Skeletal muscle satellite cell (primary cell): ENCODE measurements around the gene TSPO2.

Experiments
- H3K27me3 ChIP-seq: 2 replicates; pipeline ENCODE4 v1.7.0; 2013; ENCODE audit warnings: low read length; ENCODE audit not compliant: control insufficient read depth, insufficient read depth
- H3K36me3 ChIP-seq: 2 replicates; pipeline ENCODE4 v1.7.0; 2013; ENCODE audit warnings: mild to moderate bottlenecking, control low read depth, low read length; ENCODE audit not compliant: insufficient read depth
- H3K4me1 ChIP-seq: 2 replicates; pipeline ENCODE4 v1.7.0; 2013; ENCODE audit warnings: low read length; ENCODE audit not compliant: control insufficient read depth, insufficient read depth
- H3K4me2 ChIP-seq: 2 replicates; pipeline ENCODE4 v1.7.0; 2013; ENCODE audit warnings: mild to moderate bottlenecking, low read length
- H3K4me3 ChIP-seq: 2 replicates; pipeline ENCODE4 v1.7.0; 2013; ENCODE audit warnings: low read length
- H3K9ac ChIP-seq: 2 replicates; pipeline ENCODE4 v1.7.0; 2013; ENCODE audit warnings: mild to moderate bottlenecking, low read depth, low read length, moderate library complexity
- H3K9me3 ChIP-seq: replicated peaks from 2 replicates; pipeline ENCODE4 v1.7.0; 2013; ENCODE audit warnings: mild to moderate bottlenecking, control low read depth, low read length

The TSPO2 gene

DNA sequence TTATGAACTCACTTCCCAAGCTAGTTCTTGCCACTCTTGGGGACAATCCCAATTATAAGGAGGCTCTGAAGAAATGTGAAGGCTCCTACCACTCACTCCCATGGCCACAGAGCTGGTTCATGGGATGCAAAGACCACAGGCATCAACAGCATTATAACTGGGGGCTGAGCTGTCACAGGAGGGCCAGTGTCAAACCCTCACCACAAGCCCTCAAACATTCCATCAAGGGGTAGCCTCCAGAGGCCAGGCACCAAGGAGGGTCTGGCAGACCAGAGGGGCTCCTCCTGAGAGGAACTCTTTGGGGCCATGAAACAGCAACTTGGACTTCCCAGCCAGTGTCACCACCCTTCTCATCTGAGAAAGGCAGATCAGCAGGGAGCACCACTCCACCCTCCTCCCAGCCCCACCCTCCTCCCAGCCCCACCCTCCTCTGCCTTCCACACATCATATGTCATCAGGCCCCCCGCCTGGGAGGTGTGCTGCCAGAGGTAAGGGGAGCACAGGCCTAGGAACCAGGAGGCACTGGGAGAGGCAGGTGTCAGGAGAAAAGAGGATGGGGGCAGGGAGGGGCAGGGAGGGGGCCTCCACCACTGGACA lies 1.2 kb upstream of the TSPO2 start:
- Histone ChIP-seq H3K4me2 (no peak overlapping the region), H3K4me3 (no peak overlapping the region), H3K36me3 (no peaks in the 10 kb centered on the region), H3K9ac (no peak overlapping the region), H3K9me3 (no peaks in the 10 kb centered on the region), H3K4me1 (peaks cover 7% of the 10 kb centered on the region), H3K27me3 (peaks cover 13% of the 10 kb centered on the region)

DNA sequence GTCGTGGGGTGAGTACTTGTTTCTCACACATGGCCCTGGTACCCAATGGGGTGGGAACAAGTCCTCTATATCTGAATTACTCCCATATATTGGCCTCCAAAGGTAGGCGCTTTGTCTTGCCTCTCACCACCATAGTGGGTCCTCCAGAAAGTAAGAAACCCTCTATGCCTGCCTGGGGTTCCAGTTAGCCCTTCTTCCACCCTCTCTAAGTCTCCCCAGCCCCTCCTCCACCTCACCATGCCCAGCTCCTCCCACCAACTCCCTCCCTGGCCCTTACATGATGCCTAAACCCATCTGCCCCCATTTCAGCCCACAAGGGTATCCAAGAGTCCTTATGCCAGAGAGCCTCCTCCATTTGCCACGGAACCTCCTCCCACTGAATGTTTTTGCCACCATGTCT lies 884 bp downstream of the TSPO2 start:
- H3K4me1 ChIP-seq: peaks cover 7% of the 10 kb centered on the region
- peaks cover 13% of the 10 kb centered on the region for H3K27me3 ChIP-seq
- no peaks in the 10 kb centered on the region for H3K36me3 ChIP-seq
- no peak overlapping the region for H3K4me3 ChIP-seq
- no peaks in the 10 kb centered on the region for H3K9me3 ChIP-seq
- H3K4me2 ChIP-seq: no peak overlapping the region
- no peak overlapping the region for H3K9ac ChIP-seq

DNA sequence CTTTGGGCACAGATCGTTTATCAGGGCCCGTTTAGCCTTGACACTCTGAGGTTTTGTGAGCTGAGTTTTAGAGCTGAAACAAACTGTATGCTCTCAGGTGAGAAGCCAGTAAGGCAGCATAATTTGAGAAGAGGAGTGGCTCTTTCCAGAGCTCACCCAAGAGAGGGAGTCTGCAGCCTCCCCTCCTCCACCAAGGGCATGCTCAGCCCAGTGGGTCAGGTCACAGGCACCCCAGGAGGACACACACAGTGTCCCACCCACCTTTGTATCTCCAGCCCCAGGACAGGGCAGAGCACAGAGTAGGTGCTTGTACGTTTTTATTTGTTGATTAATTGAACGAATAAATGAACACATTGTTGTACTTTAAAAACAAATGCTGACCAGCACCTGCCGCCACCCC lies 3.4 kb downstream of the TSPO2 start:
- H3K9me3 ChIP-seq: no peaks in the 10 kb centered on the region
- no peak overlapping the region for H3K4me3 ChIP-seq
- H3K36me3 ChIP-seq: no peaks in the 10 kb centered on the region
- no peak overlapping the region for H3K4me2 ChIP-seq
- H3K4me1 ChIP-seq: peaks cover 3% of the 10 kb centered on the region
- no peak overlapping the region for H3K9ac ChIP-seq
- H3K27me3 ChIP-seq: peaks cover 9% of the 10 kb centered on the region

DNA sequence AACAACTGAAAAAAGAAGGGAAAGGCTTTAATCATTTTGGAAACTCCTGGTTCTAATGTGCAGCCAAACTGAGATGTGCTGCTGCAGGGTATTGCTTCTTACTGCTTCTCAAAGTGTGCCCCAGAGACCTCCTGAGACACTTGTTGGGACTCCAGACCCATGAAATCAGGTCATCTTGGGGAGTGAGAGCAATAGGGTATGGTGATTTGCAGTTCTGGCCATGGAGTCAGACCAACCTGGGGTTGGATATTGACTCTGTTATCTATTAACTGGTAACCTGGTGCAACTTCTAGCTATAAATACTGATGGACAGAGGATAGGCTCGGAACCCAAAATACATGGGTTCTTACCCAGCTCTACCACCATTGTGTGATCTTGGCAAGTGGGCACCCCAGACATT lies 3.8 kb downstream of the TSPO2 start:
- Histone ChIP-seq H3K9ac (no peak overlapping the region), H3K27me3 (peaks cover 9% of the 10 kb centered on the region), H3K4me3 (no peak overlapping the region), H3K36me3 (no peaks in the 10 kb centered on the region), H3K4me1 (no peaks in the 10 kb centered on the region), H3K9me3 (no peaks in the 10 kb centered on the region), H3K4me2 (no peak overlapping the region)

DNA sequence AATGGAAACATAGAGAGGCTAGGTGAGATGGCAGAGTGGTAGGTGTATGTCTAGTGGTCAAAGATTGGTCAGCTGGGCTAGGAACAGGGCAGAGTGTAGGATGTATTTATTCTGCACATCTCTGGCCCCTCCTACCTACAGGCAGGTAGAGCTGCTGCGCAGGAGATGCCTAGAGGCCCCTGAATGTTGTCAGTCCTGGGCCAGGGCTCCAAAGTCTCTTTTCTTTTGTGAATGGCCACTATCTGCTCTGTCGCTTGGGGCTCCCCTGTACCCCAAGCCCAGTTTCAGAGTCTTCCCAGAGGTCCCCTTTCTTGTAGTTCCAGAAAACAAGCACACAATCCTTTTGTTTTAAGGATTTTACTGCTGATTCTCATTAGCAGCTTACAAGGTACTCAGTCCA lies 5.0 kb downstream of the TSPO2 start:
- Histone ChIP-seq H3K36me3 (no peaks in the 10 kb centered on the region), H3K4me1 (no peaks in the 10 kb centered on the region), H3K9ac (no peak overlapping the region), H3K4me3 (no peak overlapping the region), H3K9me3 (no peaks in the 10 kb centered on the region), H3K27me3 (peaks cover 9% of the 10 kb centered on the region), H3K4me2 (no peak overlapping the region)

DNA sequence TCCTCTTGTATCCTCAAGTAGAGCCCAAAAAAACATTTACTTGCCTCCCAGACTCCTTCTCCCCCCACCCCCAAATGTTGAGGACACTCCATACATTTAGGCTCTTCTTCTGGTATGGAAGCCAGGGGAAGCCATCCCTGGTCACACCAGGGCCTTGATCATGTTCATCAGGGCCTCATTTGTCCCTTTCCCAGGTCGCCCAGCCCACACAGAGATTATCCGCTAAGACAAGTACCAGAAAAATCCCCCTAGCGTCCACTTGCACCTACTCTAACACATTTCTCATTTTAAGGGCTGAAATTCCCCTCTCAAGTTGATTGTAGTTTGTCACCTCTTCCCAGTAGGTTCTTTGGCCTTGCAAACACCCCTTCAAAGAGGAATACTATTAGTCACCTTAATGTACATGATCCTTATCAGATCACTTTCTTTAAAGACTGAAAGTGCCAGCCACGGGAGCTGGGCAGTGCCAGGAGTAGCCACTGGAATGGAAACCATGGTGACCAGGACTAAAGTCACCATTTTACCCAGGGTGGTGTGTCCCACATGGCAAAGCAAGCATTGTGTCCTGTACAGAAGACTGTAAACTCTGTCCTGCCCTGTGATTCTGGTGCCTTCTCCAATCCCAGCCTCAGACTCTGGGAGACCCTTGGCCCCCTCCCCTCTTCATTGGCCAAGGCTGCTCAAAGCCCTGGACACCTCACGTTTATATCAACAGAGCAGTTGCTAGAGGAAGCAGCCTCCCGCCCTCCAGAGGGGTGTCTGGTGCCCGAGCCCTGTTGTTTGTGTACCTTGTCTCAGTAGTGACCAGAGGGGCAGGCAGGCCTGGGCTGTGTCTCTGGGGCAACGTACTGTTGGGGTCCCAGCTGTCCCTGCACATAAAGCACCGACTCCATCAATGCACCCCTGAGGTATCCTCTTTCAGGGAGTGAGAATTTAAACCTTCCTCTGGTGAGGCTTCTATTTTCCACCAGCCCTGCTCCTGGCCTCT lies 5.8 kb downstream of the TSPO2 start:
- H3K4me3 ChIP-seq: no peak overlapping the region
- peaks cover 9% of the 10 kb centered on the region for H3K27me3 ChIP-seq
- no peaks in the 10 kb centered on the region for H3K4me1 ChIP-seq
- no peak overlapping the region for H3K9ac ChIP-seq
- H3K9me3 ChIP-seq: no peaks in the 10 kb centered on the region
- no peaks in the 10 kb centered on the region for H3K36me3 ChIP-seq
- H3K4me2 ChIP-seq: no peak overlapping the region

DNA sequence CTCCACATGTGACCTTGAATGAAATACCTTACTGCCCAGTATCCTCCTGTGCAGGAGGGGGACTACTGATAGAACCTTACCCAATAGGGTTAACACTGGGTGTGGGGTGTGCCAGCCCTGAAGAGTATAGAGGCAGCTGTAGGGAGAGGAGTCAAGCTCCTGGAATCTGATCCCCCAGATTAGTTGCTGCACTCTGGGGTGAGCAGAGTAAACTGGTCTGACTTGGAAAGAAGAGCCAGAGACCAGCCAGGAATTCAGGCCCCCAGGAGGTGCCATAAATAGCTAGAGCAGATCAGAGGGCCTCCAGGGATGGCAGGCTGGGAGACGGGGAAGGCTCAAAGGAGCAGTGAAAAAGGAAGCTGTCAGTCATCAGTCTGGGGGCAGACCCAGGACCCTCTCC lies 7.3 kb downstream of the TSPO2 start:
- Histone ChIP-seq H3K27me3 (peaks cover 15% of the 10 kb centered on the region), H3K4me3 (no peak overlapping the region), H3K9me3 (no peaks in the 10 kb centered on the region), H3K9ac (no peak overlapping the region), H3K4me1 (no peaks in the 10 kb centered on the region), H3K36me3 (no peaks in the 10 kb centered on the region), H3K4me2 (no peak overlapping the region)

DNA sequence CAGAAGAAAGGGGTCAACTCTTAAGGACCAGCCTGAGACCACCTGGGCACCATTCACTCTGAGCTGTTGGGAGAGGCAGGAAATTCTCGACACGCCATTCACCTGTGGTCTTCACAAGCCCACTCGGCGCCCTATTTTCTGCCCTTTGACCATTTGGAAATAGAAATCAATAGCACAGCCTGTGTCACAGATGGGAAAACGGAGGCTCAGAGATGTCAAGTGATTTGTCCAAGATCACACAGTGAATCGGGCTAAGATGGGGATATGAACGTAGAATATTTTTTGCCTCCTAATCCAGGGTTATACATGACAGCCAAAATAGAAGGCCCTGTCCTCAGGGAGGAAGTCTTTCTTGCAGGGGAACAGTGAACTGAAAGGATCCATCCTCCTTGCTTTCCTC lies 7.7 kb downstream of the TSPO2 start:
- no peaks in the 10 kb centered on the region for H3K36me3 ChIP-seq
- H3K4me3 ChIP-seq: no peak overlapping the region
- H3K9me3 ChIP-seq: no peaks in the 10 kb centered on the region
- H3K27me3 ChIP-seq: peaks cover 15% of the 10 kb centered on the region
- no peak overlapping the region for H3K4me2 ChIP-seq
- H3K4me1 ChIP-seq: no peaks in the 10 kb centered on the region
- H3K9ac ChIP-seq: no peak overlapping the region

DNA sequence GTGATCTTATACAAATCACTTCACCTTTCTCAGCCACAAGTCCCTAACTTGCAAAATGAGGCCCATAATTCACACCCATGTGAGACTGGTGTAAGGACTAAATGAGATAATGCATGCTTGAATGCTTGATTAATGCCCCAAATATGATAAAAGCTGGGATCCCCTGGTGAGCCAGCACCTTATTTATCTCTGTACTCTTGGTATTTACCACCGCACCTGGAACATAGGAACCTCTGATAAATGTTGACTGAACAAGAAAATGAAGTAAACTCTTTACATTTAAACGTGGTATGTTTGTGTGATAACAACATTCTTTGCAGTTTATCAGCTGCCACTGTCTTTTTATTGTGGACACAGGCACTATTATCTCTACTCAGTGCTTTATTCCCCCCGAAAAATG lies 8.3 kb downstream of the TSPO2 start:
- H3K9ac ChIP-seq: no peak overlapping the region
- H3K9me3 ChIP-seq: no peaks in the 10 kb centered on the region
- no peaks in the 10 kb centered on the region for H3K4me1 ChIP-seq

DNA sequence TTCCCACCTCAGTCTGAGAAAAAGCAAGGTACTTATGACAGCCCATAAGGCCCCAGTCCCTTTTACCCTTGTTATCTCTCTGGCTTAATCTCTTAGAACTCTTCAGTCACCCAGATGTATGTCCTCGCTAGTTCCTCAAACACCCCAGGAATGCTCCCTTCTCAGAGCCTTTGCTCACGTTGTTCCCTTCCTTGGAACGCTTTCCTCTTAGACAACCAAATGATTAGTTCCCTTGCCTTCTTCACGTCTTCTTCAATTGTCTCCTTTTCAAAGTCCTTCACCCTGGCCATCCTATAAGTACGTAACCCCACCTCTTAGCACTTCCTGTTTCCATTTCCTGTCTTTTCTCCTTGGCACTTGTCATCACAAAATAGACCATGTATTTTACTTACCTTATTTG lies 9.6 kb downstream of the TSPO2 start:
- H3K4me2 ChIP-seq: no peak overlapping the region
- H3K9ac ChIP-seq: no peak overlapping the region
- H3K9me3 ChIP-seq: no peaks in the 10 kb centered on the region
- H3K4me1 ChIP-seq: no peaks in the 10 kb centered on the region
- H3K27me3 ChIP-seq: peaks cover 9% of the 10 kb centered on the region
- no peak overlapping the region for H3K4me3 ChIP-seq
- no peaks in the 10 kb centered on the region for H3K36me3 ChIP-seq

More for the DNA sequence above, 8.3 kb downstream of the TSPO2 start:
- H3K4me3 ChIP-seq: no peak overlapping the region
- peaks cover 15% of the 10 kb centered on the region for H3K27me3 ChIP-seq
- no peaks in the 10 kb centered on the region for H3K36me3 ChIP-seq
- H3K4me2 ChIP-seq: no peak overlapping the region

DNA sequence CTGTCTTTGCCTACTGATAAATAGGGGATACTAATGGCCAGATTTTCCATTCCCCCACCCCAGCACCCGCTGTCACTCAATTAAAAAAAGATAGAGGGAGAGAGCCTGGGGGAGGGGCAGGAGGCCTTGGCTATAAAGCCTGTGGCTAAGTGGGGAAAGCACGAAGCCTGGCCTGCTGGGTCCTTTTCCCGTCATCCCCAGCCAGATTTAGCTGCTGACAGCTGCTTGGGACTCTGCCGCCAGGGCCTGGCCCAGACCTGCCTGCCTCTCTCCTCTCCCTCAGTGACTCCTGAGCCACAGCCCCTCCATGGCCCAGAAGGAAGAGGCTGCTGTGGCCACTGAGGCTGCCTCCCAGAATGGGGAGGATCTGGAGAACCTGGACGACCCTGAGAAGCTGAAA lies 10.8 kb downstream of the TSPO2 start, which contains the start of gene APOBEC2:
TSS of gene APOBEC2 (plus strand) at position 162 of the 400 bp plus-strand sequence. CDS start at position 308, 146 bp downstream.
- Histone ChIP-seq H3K9me3 (no peaks in the 10 kb centered on the region), H3K4me1 (no peaks in the 10 kb centered on the region), H3K36me3 (no peaks in the 10 kb centered on the region), H3K27me3 (peaks cover 5% of the 10 kb centered on the region), H3K4me3 (no peak within 1 kb of the TSS), H3K9ac (no peak within 1 kb of the TSS), H3K4me2 (no peak within 1 kb of the TSS)
